K562 treated with DMSO at 1 percent for 12 hours (cell line): Measurements from ENCODE around the gene PTCH1. TPM values are rescaled to one million over a fixed set of nuclear protein-coding genes. Genes with fewer than 3 reads are reported as not detected.

Experiments used
- total RNA-seq: library from RNA; unstranded; fragments of 300-600 nt; gene quantifications from 2 replicates; pipeline ENCODE4 v1.2.3, GENCODE V29; 2022; ENCODE audit not compliant: insufficient read depth

PTCH1 gene
- total RNA-seq: 0.89 and 6.0 TPM in 2 replicates

DNA sequence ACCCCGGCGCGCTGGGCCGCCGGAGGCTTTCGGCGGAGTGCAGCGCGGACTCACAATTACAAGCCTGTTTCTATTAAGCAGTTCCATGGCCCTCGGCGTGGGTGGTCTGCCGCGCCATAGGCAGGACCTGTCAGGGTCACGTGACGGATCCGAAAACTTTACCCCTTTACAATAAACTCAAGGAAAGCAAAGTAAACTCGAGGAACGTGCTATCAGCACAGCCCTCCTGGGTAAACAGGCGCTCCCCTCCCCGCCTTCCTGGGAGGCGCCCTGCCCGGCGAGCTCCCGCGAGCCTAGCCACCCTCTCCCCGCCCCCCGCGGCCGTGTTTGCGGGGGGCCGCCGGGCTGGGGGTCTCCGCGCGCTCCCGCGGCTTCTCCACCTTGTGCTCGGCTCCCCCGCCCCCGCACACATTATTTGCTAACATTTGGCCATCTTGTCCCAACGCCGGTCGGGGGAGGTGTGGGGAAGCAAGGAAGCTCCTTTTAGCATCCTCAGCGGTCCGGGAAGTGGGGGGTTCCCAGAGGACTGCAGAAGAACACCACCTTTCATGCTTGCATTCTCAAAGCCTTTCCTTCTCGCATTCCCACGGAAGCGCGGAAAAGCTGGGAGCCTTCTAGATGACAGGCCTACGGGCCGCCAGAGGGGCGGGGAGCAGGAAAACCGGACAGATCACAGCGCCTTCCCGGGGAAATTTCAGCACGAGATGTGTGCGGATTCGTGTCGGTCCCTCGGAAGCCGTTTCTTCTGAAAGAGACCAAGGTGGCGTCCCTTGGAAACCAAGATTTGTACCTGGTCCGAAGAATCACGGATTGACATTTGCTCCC, at the start of gene PTCH1:
Gene PTCH1, minus strand, starts transcription at position 238 of the 825 bp plus-strand sequence.

Other genes starting within 250 kb of the PTCH1 start
- 6.9 and 16.7 TPM in 2 replicates for gene FANCC, start 199.3 kb downstream of the PTCH1 start, total RNA-seq